HepG2 (cell line): ENCODE data around the gene CDC14A.

Experiments used
- ATF2 ChIP-seq: sonication (generic); formaldehyde crosslinking; IDR thresholded peaks from 2 replicates; pipeline ENCODE4 v1.4.0; 2020; ENCODE audit warnings: missing genetic modification reagents
- JDP2 ChIP-seq: sonication (generic); formaldehyde crosslinking; IDR thresholded peaks from 2 replicates; pipeline ENCODE4 v1.8.1; 2022; ENCODE audit warnings: missing genetic modification reagents, borderline replicate concordance
- JUN ChIP-seq: sonication (generic); formaldehyde crosslinking; IDR thresholded peaks from 2 replicates; pipeline ENCODE4 v1.4.0; 2020; ENCODE audit warnings: mild to moderate bottlenecking, missing genetic modification reagents
- RXRA ChIP-seq: sonication (generic); formaldehyde crosslinking; IDR thresholded peaks from 2 replicates; pipeline ENCODE4 v1.5.1; 2020; ENCODE audit warnings: missing genetic modification reagents
- SIX1 ChIP-seq: sonication (generic); formaldehyde crosslinking; IDR thresholded peaks from 2 replicates; pipeline ENCODE4 v1.4.0; 2020; ENCODE audit warnings: missing genetic modification reagents, borderline replicate concordance
- SNAPC5 ChIP-seq: sonication (generic); formaldehyde crosslinking; IDR thresholded peaks from 2 replicates; pipeline ENCODE4 v1.8.1; 2023; ENCODE audit warnings: mild to moderate bottlenecking, missing genetic modification reagents, borderline replicate concordance
- ZKSCAN1 ChIP-seq: fragments of 150-350 bp; IDR thresholded peaks from 2 replicates; pipeline ENCODE4 v1.6.1; 2014; ENCODE audit warnings: low read length
- ZNF562 ChIP-seq: sonication (generic); formaldehyde crosslinking; IDR thresholded peaks from 2 replicates; pipeline ENCODE4 v1.8.0; 2022; ENCODE audit warnings: missing genetic modification reagents, borderline replicate concordance
- ZZZ3 ChIP-seq: sonication (generic); formaldehyde crosslinking; IDR thresholded peaks from 2 replicates; pipeline ENCODE4 v1.4.0; 2020; ENCODE audit warnings: missing genetic modification reagents, mild to moderate bottlenecking, borderline replicate concordance

GRCh38 chr1:100400404-100400803, 48.1 kb downstream of the CDC14A start:
- TF ChIP-seq ZNF562 (CRISPR knock-in tag) (no peak), JUN (CRISPR knock-in tag) (no peak), SNAPC5 (CRISPR knock-in tag) (no peak), SIX1 (CRISPR knock-in tag) (no peak), RXRA (CRISPR knock-in tag) (no peak), ATF2 (CRISPR knock-in tag) (no peak), JDP2 (CRISPR knock-in tag) (no peak), ZZZ3 (CRISPR knock-in tag) (no peak), ZKSCAN1 (no peak)
